GM10266 (cell line): ENCODE measurements around the gene ADGRB2.

Experiments
- DNase-seq: peaks from one replicate; pipeline ENCODE4 v3.0.0; 2012; ENCODE audit errors: extremely low spot score
- TF ChIP-seq, protein P1 (sequence below): IDR thresholded peaks from 2 replicates; pipeline ENCODE4 v1.5.1; 2012; ENCODE audit warnings: mild to moderate bottlenecking, low read depth; ENCODE audit not compliant: control insufficient read depth, insufficient read depth; ENCODE audit errors: missing control alignments

Gene ADGRB2

GRCh38 chr1:31700468-31701090 is 63.6 kb downstream of the ADGRB2 start:
- TF ChIP-seq, protein P1, sequence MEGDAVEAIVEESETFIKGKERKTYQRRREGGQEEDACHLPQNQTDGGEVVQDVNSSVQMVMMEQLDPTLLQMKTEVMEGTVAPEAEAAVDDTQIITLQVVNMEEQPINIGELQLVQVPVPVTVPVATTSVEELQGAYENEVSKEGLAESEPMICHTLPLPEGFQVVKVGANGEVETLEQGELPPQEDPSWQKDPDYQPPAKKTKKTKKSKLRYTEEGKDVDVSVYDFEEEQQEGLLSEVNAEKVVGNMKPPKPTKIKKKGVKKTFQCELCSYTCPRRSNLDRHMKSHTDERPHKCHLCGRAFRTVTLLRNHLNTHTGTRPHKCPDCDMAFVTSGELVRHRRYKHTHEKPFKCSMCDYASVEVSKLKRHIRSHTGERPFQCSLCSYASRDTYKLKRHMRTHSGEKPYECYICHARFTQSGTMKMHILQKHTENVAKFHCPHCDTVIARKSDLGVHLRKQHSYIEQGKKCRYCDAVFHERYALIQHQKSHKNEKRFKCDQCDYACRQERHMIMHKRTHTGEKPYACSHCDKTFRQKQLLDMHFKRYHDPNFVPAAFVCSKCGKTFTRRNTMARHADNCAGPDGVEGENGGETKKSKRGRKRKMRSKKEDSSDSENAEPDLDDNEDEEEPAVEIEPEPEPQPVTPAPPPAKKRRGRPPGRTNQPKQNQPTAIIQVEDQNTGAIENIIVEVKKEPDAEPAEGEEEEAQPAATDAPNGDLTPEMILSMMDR: no peak
- no peak for DNase-seq

DNA sequence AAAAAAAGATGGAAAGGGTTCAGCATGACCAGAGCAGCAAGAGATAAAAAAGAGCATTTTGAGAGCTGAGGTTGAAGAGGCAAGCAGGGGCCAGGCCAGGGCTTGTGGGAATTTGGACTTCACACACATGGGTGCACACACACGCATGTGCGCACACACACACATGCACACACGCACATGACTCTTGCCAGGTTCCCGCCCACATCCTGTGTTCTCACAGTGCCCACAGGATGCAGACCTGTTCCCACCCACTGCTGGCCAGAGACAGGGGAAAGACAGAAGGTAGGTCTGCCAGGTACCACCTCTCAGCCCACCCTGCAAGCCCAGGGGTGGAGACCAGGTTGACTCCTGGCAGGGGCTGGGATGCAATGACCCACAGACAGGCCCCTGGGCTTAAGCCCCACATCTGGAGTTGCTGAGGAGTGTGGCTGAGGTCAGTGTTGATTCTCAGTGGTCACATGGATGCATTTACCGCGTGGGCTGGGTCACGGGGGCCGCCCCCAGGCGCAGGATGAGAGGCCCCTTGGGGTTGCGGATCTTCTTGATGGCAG is 64.7 kb downstream of the ADGRB2 start:
- TF ChIP-seq, protein P1: no peak
- peak; percentile 50 for DNase-seq

- TF ChIP-seq, protein P1: no peak
- DNase-seq: no peak
These were observed 66.7 kb downstream of the ADGRB2 start for GRCh38 chr1:31697369-31697984.

DNA sequence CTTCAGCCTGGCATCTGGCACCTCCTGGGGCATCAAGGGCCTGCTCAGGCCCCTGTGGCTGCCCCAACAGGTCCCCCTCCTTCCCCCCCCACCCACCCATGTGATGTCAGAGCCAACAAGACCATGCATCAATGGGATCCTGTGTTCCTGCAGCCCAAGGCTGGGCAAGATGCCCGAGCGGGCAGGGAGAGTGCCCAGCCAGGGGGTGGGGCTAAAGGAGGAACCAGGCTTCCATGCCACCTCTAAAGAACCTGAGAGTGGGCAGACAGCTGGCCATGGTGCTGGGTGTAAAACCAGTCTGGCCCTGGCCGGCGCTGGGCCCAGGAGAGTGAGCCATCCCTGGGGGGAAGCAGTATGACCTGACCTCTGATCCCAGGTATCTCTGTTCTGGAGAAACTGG is 67.9 kb downstream of the ADGRB2 start:
- DNase-seq: no peak
- TF ChIP-seq, protein P1: no peak

- TF ChIP-seq, protein P1: no peak
- DNase-seq: no peak
These were observed 68.8 kb downstream of the ADGRB2 start for GRCh38 chr1:31695327-31695726.

DNA sequence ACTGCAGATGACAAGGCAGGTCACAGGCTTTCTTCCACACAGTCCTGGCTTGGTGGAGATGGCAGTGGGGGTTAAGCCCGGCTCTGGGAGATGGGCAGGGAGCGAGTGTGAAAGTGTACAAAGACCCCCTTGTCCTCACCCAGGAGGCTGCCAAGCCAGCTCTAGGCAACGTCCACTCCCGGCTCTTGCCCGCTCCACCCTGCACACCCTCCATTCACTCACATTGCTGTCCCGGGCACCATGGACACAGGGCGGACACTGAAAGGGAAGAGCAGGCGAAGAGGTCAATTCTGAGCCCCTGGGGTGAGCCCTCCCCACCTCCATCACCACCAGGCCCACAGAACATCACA is 69.2 kb downstream of the ADGRB2 start:
- TF ChIP-seq, protein P1: no peak
- DNase-seq: no peak
